LNCAP (cell line): ENCODE measurements around the gene OCSTAMP.

Source experiments
- TF ChIP-seq, protein P1 (sequence below): fragments of 450-650 bp; IDR thresholded peaks from 2 replicates; pipeline ENCODE4 v1.5.1; 2017; ENCODE audit warnings: mild to moderate bottlenecking

Gene OCSTAMP

DNA sequence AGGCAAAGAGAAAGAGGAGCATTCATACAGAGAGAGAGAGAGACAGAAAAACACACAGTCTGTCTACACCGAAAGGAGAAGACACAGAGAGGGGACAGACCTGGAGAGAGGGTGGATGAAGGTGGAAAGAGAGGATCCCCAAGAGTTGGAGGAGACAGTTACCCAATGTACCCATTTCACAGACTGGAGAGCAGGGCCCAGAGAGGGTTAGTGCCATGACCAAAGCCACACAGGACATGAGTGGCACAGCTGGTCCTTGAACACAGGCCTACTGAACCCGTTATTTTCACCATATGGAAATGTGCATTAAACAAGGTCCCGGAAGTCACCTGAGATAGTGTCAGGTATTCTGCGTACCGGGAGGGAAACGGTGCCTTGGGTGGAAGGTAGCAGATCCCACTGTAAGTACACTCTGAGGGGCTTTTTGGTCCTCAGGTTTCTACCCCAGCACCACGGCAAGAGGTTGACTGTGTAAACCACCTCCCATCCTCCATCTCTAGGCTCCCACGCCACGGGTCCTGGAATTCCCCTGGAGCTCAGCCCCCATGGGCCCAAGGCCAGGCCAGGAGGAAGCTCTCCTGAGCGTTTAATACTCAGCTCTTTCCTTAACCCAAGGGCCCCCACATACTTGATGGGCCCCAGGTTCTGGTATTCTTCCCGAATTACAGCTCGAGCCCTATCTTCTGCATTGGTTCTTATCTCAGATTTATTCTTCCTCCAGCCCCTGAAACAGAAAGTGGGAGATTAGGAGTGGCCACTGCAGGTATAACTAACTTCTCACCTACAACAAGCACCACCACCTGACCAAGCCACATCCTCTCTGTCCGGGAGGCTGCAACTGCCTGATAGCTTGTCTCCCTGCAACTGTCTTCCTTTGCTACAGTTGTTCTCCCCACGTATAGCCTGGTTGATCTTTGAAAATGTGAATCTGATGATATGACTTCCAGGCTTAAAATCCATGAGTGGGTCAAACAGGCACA, 38.4 kb upstream of the OCSTAMP start:
- TF ChIP-seq, protein P1, sequence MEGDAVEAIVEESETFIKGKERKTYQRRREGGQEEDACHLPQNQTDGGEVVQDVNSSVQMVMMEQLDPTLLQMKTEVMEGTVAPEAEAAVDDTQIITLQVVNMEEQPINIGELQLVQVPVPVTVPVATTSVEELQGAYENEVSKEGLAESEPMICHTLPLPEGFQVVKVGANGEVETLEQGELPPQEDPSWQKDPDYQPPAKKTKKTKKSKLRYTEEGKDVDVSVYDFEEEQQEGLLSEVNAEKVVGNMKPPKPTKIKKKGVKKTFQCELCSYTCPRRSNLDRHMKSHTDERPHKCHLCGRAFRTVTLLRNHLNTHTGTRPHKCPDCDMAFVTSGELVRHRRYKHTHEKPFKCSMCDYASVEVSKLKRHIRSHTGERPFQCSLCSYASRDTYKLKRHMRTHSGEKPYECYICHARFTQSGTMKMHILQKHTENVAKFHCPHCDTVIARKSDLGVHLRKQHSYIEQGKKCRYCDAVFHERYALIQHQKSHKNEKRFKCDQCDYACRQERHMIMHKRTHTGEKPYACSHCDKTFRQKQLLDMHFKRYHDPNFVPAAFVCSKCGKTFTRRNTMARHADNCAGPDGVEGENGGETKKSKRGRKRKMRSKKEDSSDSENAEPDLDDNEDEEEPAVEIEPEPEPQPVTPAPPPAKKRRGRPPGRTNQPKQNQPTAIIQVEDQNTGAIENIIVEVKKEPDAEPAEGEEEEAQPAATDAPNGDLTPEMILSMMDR, result no peak

GRCh38 chr20:46587986-46588385, 37.5 kb upstream of the OCSTAMP start:
- TF ChIP-seq, protein P1, result no peak

DNA sequence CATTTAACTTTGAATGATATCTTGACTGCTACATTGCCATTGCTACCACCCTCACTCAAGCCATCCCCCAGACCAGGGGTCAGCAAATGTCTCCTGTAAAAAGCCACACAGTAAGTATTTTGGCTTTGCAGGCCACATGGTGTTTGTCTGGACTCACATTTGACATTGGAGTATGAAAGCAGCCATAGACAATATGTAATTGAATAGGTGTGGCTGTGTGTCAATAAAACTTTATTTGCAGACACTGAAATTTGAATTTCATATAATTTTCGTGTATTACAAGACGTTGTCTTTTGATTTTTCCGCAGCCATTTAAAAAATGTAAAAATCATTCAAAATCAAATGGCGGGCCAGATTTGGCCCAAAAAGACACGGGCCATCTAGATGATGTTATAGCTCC, 36.3 kb upstream of the OCSTAMP start:
- TF ChIP-seq, protein P1, result no peak

DNA sequence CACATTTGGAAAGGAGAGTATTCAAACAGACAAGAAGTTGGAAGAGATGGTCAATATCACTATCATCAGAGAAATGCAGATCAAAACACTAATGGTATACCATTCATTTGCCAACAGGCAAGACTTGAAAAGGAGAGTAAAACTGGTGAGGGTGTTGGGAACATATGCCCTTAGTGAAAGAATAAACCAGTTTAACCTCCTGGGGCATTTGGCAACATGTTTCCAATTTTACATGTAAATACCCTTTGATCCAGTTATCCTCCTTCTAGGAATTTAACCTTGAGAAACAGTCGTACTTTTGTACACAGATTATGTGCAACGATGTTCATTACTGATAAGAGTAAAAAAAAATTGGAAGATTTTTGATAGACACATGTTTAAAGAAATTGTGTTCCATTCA, 34.1 kb upstream of the OCSTAMP start:
- TF ChIP-seq, protein P1, result no peak

GRCh38 chr20:46583411-46584214, 33.2 kb upstream of the OCSTAMP start:
- TF ChIP-seq, protein P1, result no peak

- TF ChIP-seq, protein P1, result no peak
Observed at GRCh38 chr20:46582648-46583047, 32.2 kb upstream of the OCSTAMP start.

- TF ChIP-seq, protein P1, result no peak
Observed at GRCh38 chr20:46581391-46581790, 30.9 kb upstream of the OCSTAMP start.
